Stimulated activated CD4-positive, alpha-beta T cell treated with anti-CD3 and anti-CD28 coated beads, TNF-alpha, amount 100 ng/mL, for 4 hours (primary cell): ENCODE measurements around the gene EVI2B.
"Not testable (repeated sequence)": the region's sequence is repeated elsewhere in the genome, so short reads cannot be mapped to it uniquely, and the experiment has no call there.

Source experiments
- DNase-seq, 3 experiments: peaks; one replicate each; pipeline ENCODE4 v3.0.0-alpha.2; 2020; ENCODE audit warnings: low read depth in 3 of 3

EVI2B gene

GRCh38 chr17:31272236-31272635 is 41.6 kb downstream of the EVI2B start:
- no peak for DNase-seq

GRCh38 chr17:31269578-31269983 is 44.3 kb downstream of the EVI2B start:
- DNase-seq = no peak

DNA sequence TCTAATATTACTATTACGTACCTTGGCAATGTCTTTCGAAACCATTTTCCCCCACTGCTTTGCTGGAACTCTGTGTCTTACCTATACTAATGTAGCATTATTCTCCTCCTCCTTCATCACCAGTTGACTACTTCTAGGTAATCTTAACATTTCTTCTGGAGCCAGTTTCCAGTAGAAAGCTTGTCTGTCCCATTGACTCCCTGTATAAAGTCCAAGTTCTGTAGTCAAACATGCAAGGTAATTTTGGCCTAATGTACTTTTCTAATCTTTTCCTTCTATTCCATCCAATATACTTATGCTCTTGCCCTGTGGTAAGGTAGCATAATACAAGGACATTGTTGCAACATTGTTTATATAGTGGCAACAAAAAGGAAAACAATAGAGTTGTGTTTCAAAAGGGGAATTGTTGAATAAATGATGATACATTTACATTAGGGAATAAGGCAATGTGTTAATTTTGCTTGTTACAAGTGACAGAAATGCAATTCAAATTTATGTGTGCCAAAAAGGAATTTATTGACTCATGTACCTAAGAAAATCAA is 44.7 kb downstream of the EVI2B start:
- no peak for DNase-seq

GRCh38 chr17:31266042-31266441 is 47.8 kb downstream of the EVI2B start:
- no peak for DNase-seq

GRCh38 chr17:31262923-31263322 is 50.9 kb downstream of the EVI2B start:
- DNase-seq = not testable (repeated sequence)

DNA sequence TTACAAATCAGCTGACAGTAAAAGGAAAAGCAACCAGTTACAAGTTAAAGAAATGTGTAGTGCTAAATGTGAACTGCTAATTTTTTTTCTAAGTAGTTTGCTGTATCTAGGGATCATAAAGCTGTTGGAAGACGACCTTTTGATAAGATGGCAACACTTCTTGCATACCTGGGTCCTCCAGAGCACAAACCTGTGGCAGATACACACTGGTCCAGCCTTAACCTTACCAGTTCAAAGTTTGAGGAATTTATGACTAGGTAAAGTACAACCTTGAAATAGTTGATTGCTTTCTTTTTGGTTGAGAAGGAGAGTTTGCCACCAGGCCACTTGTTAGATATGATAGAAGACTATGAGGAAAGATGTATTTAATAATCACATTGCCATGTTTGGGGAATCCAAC is 52.3 kb downstream of the EVI2B start:
- DNase-seq = no peak

DNA sequence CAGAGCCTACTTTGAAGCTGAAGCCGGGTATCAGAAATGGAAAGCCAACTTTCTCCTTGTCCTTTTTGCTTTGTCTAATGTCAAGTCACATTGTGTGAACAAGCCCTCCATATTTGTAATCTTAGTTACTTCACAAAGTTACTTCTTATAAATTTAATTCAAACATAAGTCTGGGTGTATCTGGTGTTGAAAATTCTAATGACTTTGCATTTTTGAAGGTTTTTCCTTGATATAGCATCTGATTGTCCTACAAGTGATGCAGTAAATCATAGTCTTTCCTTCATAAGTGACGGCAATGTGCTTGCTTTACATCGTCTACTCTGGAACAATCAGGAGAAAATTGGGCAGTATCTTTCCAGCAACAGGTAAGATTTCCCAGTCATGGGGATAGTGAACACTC is 53.7 kb downstream of the EVI2B start:
- no peak for DNase-seq

GRCh38 chr17:31256936-31257335 is 56.9 kb downstream of the EVI2B start:
- DNase-seq = no peak

DNA sequence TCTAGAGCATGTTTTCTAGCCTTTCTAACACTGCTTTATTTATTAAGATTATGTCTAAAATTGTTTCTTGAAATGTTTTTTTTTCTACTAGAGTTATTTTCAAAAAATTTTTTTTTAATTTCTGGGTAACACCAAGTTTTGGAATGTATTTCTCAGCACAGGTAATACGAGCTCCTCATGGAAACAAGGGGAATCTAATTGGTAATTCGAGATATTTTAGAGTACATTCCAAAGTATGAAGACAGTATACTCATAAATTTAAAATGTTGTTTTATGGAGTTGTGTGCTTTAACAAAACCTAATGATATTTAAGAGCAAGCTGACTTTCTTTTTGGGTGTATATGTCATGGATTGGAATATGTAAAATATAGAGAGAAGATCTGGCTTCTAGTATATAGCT is 59.2 kb downstream of the EVI2B start:
- no peak for DNase-seq
